ENCODE measurements around the gene RAET1E. TPM values are rescaled to one million over a fixed set of nuclear protein-coding genes. Genes with fewer than 3 reads are reported as not detected.

Gene RAET1E
- total RNA-seq, result 0.23 TPM in 1 of 2 replicates, not detected in the other

DNA sequence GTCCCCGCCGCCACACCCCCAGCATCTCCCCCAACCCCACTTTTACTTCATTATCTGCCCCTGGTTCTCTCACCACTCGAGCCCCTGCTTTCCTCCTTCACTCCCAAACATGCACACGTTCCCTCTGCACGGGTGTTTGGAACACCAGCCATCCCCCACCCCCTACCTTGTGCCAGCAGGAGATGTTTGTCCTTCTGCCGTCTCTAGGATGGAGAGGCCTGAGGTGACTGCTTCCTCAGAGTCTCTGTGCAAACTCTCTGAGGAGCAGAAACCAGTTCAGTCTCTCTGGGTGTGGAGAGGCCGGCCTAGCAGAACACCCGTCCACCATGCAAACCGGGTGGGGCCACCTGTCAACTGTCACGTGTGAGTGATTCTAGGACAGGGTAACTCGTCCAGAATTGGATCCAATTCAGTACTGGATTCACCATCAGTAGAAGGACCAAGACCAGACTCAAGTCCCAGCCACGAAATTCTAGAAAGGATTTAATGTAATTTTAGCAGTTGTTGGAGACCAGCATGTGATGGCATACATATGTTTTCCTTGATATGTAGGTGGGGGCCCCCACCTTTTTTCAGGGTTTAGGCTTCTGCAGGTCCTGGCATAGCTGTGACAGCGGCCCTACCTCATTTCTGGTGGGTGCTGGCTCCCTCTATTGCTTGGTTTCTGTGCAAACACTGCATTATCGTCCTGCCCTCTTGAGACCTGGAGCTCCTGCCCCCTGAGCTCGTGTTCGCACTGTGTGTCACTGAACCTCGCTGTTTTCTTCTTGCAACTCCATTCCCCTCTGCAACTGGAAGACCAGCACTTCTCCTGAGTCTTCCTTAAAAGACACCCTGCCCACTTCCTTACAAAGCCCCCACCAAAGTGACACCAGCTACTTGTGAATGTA, at the start of gene RAET1E:
TSS of gene RAET1E (minus strand) at position 259 of the 890 bp plus-strand sequence. CDS start 7,212 bp downstream, outside the sequence.

DNA sequence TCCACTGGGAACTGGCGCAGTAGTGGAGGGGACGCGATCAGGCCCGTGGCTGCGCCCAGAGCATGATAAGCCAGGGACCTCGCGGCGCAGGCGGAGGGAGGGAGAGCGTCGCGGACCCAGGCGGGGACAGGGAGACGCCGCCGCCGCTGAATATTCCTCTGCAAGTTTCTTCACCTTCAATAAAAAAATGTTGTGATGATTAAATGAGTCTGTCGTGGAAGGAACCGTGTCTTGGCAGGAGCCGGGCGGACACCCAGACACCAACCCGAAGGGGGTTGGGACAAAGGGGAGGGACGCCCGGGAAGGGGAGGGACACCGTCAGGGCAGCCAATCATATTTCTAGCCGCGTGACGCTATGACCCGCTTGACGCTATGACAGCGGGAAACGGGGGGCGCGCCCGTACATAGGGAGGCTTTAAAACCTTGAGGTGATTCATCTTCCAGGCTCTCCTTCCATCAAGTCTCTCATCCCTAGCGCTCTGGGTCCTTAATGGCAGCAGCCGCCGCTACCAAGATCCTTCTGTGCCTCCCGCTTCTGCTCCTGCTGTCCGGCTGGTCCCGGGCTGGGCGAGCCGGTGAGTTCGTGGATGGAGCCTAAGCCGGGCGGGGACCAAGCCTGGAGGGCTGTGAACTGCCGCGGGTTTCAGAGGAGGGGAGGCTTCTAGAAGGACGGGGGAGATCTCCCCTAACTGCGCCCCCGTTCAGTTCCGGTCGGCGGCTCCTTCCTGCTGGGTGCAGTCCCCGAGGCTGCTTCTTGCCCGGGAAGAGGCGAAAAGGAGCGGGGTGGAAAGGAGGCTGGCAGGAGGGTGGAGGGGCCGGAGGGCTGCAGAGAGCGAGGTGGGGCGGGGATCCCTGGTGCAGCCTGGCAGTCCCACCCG, 43.9 kb upstream of the RAET1E start, which contains the start of gene ULBP2:
TSS of gene ULBP2 (plus strand) at position 432 of the 878 bp plus-strand sequence. CDS start at position 491, 59 bp downstream.

DNA sequence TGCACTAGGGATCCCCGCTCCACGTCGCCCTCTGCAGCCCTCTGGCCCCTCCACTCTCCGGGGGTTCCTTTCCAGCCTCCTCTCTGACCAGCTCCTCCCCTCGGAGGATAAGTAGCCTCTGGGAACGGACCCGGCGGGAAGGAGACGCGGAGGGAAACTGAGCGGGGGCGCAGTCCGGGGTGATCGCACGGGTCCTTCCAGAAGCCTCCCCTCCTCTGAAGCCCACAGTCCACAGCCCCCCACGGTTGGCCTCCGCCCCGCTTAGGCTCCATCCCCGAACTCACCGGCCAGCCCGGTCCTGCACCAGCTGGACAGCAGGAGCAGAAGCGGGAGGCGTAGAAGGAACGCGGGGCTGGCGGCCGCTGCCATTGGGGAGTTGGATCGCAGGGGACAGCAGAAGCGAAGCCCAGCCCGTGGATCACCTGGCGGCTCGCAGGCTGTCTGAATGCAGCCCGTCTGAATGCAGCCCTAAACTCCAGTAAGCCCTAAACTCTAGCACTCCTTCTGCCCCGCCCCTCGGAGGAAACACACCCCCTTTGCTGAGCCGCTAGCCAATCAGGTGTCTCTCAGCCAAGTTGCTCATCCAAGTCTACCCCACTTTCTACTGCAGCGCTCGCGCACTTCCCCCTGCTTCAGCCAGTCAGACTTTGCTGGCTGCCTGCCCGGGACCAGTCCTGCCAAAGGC, 24.9 kb upstream of the RAET1E start, which contains the start of gene RAET1G:
TSS of gene RAET1G (minus strand) at position 480 of the 685 bp plus-strand sequence. CDS start at position 369, 111 bp downstream.

GRCh38 chr6:149863698-149864577, 34.0 kb downstream of the RAET1E start, which contains the start of gene LRP11:
TSS of gene LRP11 (minus strand) at chr6:149864359. CDS start at chr6:149864020, 339 bp downstream.

Other genes starting within 250 kb of the RAET1E start
- gene KATNA1, start 249.4 kb downstream of the RAET1E start, total RNA-seq, result 16.8 and 20.1 TPM in 2 replicates
- gene LATS1, start 180.0 kb downstream of the RAET1E start, total RNA-seq, result 6.9 and 14.6 TPM in 2 replicates
- 9.2 and 13.2 TPM in 2 replicates for gene NUP43, start 151.6 kb downstream of the RAET1E start, total RNA-seq
- 61.8 and 88.1 TPM in 2 replicates for gene PCMT1, start 148.4 kb downstream of the RAET1E start, total RNA-seq
- 37.9 and 42.0 TPM in 2 replicates for gene LRP11, start 33.8 kb downstream of the RAET1E start, total RNA-seq
- gene RAET1G, start 25.0 kb upstream of the RAET1E start, total RNA-seq, result 0.82 TPM in 1 of 2 replicates, not detected in the other
- gene ULBP2, start 43.9 kb upstream of the RAET1E start, total RNA-seq, result 0.94 and 4.8 TPM in 2 replicates
- gene ULBP1, start 65.8 kb upstream of the RAET1E start, total RNA-seq, result 2.0 and 2.1 TPM in 2 replicates
- gene RAET1L, start 127.4 kb upstream of the RAET1E start, total RNA-seq, result not detected in 2 replicates
- gene ULBP3, start 171.0 kb upstream of the RAET1E start, total RNA-seq, result 6.9 and 7.1 TPM in 2 replicates
- not detected in 2 replicates for gene PPP1R14C, start 244.9 kb upstream of the RAET1E start, total RNA-seq